ENCODE data around the gene TNFRSF13B.

Gene TNFRSF13B

DNA sequence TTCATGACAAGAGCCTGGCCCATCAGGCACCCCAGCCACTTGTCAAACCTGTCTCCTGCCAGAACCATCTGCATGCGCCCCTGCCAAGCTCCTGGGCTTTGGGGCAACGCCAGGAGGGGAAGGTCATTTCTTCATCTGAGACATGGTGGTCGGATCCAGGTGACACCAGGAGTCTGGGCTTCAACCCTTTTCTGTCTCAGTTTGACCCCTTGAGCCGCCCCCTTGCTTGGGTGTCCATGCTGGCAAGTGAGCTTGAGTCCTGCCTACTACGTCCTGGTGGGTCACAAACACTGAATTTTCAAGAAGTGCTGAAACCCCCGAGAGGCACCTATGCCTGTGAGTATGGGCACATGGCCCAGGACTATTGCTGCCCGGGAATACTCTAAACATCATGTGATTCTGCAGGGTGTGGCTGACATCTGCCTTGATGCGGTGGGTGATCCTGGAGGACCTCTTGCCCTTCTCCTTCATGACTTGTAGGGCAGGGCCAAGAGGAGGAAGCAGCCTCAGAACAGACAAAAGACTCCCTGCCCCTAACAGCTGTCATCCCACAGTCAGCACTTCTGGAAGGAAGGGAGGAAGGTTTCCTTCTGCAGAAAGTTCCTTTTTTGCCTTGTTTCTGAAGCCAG lies 43.4 kb downstream of the TNFRSF13B start:
- no peak overlapping the region for H3K4me3 ChIP-seq (ENCODE audit: low read depth, low read length)
- in situ Hi-C loops (cut with HindIII; ENCODE audit: low sequenced_read_pairs), result no loop called here
- no peak for DNase-seq (ENCODE audit: low read depth)
- TF ChIP-seq, protein P1, sequence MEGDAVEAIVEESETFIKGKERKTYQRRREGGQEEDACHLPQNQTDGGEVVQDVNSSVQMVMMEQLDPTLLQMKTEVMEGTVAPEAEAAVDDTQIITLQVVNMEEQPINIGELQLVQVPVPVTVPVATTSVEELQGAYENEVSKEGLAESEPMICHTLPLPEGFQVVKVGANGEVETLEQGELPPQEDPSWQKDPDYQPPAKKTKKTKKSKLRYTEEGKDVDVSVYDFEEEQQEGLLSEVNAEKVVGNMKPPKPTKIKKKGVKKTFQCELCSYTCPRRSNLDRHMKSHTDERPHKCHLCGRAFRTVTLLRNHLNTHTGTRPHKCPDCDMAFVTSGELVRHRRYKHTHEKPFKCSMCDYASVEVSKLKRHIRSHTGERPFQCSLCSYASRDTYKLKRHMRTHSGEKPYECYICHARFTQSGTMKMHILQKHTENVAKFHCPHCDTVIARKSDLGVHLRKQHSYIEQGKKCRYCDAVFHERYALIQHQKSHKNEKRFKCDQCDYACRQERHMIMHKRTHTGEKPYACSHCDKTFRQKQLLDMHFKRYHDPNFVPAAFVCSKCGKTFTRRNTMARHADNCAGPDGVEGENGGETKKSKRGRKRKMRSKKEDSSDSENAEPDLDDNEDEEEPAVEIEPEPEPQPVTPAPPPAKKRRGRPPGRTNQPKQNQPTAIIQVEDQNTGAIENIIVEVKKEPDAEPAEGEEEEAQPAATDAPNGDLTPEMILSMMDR (IDR thresholded peaks at IDR 0.05; ENCODE audit: low read depth, low read length, missing control alignments), result no peak

DNA sequence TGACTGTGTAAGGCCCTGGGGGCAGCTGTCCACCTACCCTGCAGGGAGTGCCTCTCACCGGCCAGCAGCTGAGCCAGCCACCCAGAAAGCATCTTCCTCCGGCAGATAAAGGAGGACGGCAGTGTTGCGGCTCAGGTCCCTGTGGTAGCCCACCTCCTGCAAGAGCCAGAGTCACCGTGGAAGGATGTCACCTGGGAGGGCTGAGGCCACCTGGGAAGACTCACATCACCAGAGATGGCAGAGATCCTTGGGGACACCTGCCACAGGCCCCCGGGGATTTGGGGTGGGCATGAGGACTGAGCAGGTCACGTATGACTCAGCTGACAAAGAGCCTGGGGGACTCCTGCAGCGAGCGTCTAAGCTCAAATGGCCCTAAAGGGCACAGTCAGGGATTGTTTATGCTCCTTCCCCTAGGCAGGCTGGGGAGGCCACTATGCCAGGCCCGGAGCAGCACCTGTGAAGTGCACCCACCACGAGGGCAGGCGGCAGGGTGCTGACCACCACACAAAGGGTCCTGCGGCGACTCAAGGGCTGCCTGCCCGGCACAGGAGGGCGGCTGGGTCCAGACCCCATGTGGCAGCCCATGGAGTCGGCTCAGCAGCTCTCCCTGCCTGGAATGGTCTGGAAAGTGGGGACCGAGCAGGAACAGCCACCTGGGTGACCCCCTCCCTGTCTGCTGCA lies 44.1 kb downstream of the TNFRSF13B start:
- TF ChIP-seq, protein P1 (IDR thresholded peaks at IDR 0.05; ENCODE audit: low read depth, low read length, missing control alignments), result no peak
- in situ Hi-C loops (cut with HindIII; ENCODE audit: low sequenced_read_pairs), result no loop called here
- no peak overlapping the region for H3K4me3 ChIP-seq (ENCODE audit: low read depth, low read length)
- DNase-seq (ENCODE audit: low read depth), result no peak

DNA sequence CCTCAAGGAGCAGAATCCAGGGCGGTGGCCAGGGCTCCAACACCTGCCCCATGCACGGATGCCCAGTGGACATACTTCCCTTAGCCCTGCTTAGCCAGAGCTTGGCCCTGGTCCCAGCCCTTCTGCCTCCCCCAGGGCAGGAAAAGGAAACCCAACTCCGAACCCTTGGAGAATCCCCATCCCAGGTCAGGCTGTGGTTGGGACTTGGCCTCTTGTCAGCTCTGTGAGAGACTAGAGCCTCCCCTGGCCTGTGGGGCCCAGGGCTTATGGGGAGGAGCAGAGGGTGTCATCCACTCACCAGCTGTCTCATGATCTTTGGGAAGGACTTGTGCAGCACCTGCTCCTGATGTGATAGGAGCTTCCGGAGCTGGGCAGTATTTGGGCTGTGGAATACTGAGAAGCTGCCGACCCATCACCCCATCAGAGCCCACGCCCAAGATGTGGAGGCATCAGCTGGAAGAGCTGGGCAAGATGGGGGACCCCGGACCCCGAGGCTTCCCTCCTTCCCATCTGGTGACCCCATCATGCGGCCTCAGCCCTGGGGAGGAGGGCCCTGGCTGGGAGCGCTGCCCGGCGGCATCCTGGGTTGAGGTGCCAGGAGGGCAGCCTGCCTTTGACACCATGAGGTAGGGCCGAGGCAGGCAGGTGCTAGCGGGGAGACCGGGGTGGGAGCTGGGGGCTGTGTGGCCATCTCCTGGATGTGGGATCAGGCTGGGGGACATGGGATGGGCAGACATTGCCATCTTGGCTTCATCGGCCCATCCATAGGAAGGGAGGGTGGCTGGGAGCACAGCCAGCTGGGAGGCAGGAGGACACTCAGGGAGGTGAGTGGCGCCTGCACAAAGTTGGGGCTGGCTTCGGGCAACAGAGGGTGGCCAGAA lies 45.1 kb downstream of the TNFRSF13B start:
- DNase-seq (ENCODE audit: low read depth), result no peak

DNA sequence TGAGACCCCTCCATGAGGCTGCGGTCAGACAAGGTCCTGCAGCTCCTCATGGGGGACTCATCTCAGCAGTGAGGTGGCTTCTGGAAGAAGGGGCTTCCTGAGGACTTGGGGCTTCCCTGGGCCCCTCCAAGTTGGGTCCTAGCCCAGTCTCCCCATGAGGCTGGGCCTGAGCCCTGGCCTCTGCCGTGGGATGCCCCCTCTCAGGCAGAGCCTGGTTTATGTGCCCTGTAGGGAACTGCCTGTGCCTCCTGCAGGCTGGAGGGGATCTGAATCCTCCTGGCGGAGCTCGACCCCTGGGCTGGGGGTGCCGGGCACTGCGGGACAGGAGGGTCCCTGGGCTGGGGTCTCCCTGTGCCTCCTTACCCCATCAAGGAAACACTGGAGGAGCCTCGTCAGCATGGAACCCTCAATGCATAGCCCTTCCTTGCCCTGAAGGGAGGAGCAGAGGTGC lies 45.8 kb downstream of the TNFRSF13B start:
- no peak overlapping the region for H3K4me3 ChIP-seq (ENCODE audit: low read depth, low read length)
- TF ChIP-seq, protein P1 (IDR thresholded peaks at IDR 0.05; ENCODE audit: low read depth, low read length, missing control alignments), result no peak
- DNase-seq (ENCODE audit: low read depth), result no peak
- in situ Hi-C loops (cut with HindIII; ENCODE audit: low sequenced_read_pairs), result no loop called here

More for the DNA sequence above, 45.1 kb downstream of the TNFRSF13B start:
- in situ Hi-C loops (cut with HindIII; ENCODE audit: low sequenced_read_pairs), result no loop called here
- H3K4me3 ChIP-seq (ENCODE audit: low read depth, low read length), result no peak overlapping the region
- TF ChIP-seq, protein P1 (IDR thresholded peaks at IDR 0.05; ENCODE audit: low read depth, low read length, missing control alignments), result no peak

DNA sequence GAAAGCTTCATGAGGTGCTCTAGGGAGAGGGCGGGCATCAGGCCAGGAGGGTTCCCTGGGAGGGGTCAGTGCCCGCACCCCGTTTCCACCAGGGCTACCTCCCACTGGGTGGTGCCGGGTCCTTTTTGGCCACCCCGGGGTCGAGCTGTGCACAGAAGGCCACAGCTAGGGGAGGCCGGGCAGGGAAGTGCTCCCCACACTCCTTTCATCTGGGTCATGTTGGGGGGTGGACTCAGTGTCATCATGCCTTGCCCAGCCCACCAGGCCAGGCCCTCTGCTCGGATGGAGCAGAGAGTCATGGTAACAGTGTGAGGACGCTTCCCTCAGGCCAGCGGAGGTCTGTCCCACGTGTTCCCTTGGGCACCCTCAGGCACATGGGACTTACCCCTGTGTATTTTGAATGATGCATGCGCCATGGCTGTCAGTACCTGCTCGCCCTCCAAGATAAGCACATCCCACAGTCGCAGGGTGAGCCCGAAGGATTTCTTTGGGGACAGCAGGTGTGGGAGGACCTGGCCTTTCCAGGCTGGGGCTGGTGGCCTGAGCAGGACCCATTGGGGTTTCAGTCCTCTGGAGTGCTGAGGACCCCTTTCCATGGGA lies 46.4 kb downstream of the TNFRSF13B start:
- in situ Hi-C loops (cut with HindIII; ENCODE audit: low sequenced_read_pairs), result no loop called here
- TF ChIP-seq, protein P1 (IDR thresholded peaks at IDR 0.05; ENCODE audit: low read depth, low read length, missing control alignments), result no peak
- DNase-seq (ENCODE audit: low read depth), result no peak
- H3K4me3 ChIP-seq (ENCODE audit: low read depth, low read length), result no peak overlapping the region
